HG02970 (cell line): ENCODE measurements around the gene ZNF552.
A peak's percentile ranks its signal among the peaks of the same experiment; 100 is the strongest.
"Not testable (repeated sequence)": the region's sequence is repeated elsewhere in the genome, so short reads cannot be mapped to it uniquely, and the experiment has no call there.

Experiments
- ATAC-seq: cut with Tn5 transposase; IDR thresholded peaks from one replicate; pipeline ENCODE4 v1.9.1; 2021; ENCODE audit warnings: mild to moderate bottlenecking, moderate library complexity, moderate number of reproducible peaks; ENCODE audit not compliant: unreplicated experiment, low FRiP score

Gene ZNF552

DNA sequence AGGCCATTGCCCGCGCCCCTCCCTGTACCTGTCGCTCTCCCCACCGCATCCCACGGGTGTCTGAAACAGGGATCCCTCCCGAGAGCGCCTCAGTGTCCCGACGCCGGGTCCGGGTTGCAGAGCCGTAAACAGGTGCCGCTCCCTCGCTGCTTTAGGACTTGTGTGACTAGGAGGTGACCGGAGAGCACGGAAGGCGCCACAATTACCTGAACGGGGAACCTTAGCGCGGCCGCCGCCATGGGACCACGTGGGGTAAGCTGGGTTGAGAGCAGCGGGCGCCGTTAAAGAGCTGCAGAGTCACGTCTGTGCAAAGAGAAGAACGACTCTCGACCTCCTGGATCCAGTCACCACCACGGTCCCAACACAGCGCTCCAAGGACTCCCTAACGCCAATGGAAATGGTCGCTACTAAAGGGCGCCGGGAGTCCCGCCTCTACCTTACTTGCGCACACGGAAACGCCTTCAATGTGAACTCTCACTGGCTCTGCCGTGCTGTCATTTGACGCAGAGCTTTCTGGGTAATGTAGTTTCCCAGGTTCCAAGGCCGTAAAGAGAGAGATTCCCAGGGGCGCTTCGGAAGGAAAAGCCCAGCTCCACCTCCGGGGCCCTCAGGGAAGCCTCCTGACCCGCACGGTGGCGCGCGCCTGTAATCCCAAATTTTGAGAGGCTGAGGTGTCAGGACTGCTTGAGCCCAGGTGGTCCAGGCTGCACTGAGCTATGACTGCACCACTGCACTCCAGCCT is at the start of gene ZNF552:
Gene ZNF552 (minus strand): TSS at position 409 of the 742 bp plus-strand sequence. CDS start 170 bp downstream, at position 239.
- ATAC-seq: no peak

DNA sequence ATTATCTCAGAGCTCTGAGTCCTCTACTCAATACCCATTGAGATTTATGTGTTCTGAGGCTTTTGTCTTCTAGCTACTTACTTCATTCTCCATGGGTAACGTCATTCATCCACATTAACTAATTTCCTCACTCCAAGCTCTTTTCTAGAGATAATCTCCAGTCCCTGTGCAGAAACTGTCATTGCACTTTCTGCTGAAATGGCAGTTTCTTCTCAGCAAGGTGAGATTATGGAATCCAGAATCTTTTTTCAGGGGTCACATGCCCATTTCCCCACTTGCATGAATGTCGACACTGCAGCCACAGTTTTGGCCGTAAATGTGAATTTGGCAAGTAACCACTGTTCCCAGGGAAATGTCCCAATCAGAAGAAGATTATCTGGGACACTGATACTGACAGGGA is 47.6 kb upstream of the ZNF552 start:
- ATAC-seq: not testable (repeated sequence)

GRCh38 chr19:57854117-57854516 is 39.4 kb upstream of the ZNF552 start:
- not testable (repeated sequence) for ATAC-seq

- ATAC-seq: not testable (repeated sequence)
These were observed 37.3 kb upstream of the ZNF552 start for GRCh38 chr19:57851812-57852603.

- ATAC-seq: no peak
These were observed 35.9 kb upstream of the ZNF552 start for GRCh38 chr19:57850553-57851017.

DNA sequence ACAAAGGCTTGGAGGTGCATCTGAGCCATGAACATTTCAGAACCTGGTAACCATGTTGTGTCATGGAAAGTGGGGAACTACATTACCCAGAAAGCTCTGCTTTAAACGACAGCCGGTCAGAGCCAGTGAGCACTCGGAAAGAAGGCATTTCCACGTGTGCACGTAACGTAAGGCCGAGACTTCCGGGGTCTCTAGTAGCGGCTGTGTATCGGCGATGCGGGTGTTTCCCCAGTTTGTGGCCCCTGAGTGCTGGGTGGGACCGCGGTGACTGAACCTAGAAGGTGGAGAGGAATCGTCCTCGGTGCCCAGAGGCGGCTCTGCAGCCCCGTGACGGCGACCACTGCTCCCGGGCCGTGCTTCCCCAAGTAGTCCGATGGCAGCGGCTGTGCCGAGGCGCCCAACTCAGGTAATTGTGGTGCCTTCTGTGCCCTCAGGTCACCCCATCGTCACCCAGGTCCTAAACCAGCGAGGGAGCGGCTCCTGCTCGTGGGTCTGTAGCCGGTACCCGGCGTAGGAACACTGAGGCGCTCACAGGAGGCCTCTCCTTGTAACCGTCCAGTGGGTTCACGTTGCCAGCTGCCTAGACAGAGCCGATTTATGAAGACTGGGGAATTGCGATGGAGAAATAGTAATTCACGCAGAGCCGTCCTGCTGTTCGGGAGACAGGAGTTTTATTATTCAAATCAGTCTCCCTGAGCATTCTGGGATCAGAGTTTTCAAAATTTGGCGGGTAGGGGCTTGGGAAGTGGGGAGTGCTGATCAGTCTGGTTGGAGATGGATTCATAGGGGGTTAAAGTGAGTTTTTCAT is 35.2 kb upstream of the ZNF552 start, which contains the start of gene ZNF587:
Gene ZNF587 (plus strand): TSS at position 194 of the 808 bp plus-strand sequence. CDS start 180 bp downstream, at position 374.
- peak; percentile 92 for ATAC-seq

DNA sequence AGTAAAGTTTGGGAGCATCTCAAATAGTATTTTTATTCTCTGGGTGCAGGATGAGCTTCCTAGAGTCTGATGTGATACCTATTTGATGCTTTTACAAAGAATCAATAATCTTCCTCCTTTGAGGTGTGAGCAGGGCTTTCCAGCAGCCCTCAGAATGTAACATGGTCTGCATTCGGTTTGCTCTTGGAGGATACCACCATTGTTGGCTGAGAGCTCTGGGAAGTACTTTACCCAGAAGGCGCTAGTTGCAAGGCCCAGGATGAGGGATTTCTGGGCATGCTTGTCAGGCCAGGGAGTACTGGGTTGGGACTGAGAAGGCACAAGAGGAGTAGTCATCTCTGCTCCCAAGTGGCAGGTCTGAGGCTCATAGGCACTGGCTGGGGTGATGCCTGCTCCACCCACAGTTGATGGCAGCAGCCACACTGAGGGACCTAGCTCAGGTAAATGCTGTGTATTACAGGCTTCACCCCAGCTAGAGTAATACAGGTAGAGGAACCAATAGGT is 34.5 kb upstream of the ZNF552 start:
- peak; percentile 40 for ATAC-seq

GRCh38 chr19:57847164-57847563 is 32.5 kb upstream of the ZNF552 start:
- ATAC-seq: not testable (repeated sequence)

DNA sequence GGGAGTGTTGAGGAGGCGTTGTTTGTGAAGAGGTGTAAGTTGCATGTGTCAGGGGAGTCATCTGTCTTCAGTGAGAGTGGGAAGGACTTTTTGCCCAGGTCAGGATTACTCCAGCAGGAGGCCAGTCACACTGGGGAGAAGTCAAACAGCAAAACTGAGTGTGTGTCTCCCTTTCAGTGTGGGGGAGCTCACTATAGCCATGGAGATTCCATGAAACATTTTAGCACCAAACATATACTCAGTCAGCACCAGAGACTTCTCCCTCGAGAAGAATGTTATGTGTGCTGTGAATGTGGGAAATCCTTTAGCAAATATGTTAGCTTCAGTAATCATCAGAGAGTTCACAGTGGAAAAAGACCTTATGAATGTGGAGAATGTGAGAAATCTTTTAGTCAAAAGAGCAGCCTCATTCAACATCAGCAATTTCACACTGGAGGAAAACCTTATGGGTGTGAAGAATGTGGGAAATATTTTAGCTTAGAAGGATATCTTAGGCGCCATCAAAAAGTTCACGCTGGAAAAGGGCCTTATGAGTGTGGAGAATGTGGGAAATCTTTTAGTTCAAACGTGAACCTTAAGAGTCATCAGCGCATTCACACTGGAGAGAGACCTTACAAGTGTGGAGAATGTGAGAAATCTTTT is 26.5 kb upstream of the ZNF552 start:
- ATAC-seq: no peak

GRCh38 chr19:57838622-57839191 is 24.0 kb upstream of the ZNF552 start:
- ATAC-seq: not testable (repeated sequence)

GRCh38 chr19:57836991-57837390 is 22.3 kb upstream of the ZNF552 start:
- not testable (repeated sequence) for ATAC-seq

DNA sequence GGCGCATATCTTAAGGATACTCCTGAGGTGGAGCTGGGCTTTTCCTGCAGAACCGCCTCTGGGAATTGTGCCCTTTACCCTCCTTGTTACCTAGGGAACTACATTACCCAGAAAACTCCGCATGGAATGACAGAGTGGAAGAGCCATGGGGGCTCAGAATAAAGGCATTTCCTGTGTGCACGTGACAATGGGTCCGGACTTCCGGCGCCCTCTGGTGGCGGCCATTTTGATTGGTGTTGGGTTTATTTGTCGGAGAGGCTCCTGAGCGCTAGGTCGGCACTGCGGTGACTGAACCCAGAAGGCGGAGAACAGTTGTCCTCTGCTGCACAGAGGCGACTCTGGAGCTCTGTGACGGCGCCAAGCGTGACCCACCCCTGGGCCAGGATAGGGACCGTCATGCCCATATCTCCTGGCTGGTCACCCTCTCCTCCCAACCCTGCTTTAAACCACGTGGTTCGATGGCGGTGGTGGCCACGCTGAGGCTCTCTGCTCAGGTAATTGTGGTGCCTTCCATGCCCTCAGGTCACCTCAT is 15.4 kb upstream of the ZNF552 start, which contains the start of gene ZNF587B:
Gene ZNF587B (plus strand): TSS at position 229 of the 532 bp plus-strand sequence. CDS start 230 bp downstream, at position 459.
- ATAC-seq: no peak

DNA sequence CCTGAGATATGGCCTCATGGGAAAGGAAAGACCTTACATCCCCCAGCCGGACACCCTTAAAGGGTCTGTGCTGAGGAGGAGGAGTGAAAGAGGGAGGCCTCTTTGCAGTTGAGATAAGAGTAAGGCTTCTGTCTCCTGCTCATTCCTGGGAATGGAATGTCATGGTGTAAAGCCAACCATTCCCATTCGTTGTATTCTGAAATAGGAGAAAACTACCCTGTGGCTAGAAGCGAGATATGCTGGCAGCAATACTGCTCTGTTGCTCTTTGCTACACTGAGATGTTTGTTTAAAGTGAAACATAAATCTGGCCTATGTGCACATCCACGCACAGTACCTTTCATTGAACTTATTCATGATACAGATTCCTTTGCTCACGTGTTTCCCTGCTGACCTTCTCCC is 14.6 kb upstream of the ZNF552 start:
- no peak for ATAC-seq

DNA sequence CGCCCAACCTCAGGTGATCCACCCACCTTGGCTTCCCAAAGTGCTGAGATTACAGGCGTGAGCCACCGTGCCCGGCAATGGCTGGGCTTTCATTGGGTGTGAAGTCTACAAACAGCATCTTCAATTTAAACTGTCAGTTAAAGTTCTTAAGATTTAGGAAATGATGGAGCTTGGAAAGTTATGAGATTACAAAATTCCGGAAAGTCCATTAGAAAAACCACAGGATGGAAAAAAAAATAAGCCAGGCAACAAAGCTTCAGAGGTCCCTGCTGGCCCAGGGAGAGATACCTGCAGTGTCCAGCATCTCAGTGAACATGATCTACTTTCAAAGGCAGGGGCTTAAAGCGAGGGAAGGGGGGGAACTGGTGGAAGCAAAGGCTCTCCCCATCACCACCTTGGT is 10.8 kb upstream of the ZNF552 start:
- ATAC-seq: no peak

DNA sequence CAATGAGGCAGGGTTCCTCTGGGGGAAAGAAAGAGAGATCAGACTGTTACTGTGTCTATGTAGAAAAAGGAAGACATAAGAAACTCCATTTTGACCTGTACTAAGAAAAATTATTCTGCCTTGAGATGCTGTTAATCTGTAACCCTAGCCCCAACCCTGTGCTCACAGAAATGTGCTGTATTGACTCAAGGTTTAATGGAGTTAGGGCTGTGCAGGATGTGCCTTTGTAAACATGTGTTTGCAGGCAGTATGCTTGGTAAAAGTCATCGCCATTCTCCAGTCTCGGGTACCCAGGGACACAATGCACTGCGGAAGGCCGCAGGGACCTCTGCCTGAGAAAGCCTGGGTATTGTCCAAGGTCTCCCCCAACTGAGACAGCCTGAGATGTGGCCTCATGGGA is 8.9 kb upstream of the ZNF552 start:
- not testable (repeated sequence) for ATAC-seq

- ATAC-seq: not testable (repeated sequence)
These were observed 8.4 kb upstream of the ZNF552 start for GRCh38 chr19:57823155-57823554.

DNA sequence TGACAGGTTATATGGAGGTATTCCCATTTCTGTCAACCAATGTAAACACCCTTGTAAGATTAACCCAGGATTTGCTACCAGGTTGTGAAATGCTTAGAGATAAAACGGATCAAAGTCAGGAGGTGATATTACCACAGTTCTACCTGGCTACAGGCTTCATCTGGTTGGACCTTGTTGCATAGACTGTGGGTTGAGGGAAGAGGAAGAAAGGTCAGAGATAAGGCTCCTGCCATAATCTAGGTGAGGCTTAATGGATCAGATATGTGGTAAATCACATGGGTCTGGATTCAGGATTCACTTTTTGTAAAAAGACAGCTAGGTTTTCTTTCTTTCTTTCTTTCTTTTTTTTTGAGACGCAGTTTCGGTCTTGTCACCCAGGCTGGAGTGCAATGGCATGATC is 6.8 kb upstream of the ZNF552 start:
- ATAC-seq: not testable (repeated sequence)

DNA sequence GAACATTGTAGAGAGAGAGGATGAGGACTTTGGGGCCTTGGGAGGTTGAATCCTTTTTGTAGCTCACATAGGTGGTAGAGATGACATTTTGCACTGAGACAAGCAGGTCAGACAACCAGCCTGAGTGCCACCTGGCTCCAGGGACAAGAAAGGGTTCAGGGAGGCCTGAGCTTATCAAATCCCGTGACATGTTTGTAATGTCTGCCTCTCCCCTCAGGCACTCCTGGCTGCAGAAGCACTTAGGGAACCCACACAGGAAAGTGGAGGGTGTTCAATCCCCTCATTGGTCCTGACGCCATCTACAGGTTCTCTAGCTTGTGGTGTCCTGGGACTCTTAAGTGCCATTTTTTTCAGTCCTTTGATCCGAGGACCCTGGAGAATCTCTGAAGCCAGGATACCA is 6.4 kb upstream of the ZNF552 start:
- not testable (repeated sequence) for ATAC-seq

DNA sequence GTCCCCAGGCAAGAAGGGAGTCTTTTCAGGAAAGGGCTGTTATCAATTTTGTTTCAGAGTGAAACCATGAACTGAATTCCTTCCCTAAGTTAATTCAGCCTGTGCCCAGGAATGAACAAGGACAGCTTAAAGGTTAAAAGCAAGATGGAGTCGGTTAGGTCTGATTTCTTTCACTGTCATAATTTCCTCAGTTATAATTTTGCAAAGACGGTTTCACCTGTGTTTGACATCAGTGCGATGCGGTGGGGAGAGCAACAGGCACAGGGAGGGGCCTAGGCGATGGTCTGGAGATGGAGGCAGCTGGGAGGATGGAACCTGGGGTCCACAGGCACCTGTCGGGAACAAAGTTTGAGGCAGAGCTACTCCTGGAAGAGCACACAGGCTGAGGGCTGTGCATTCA is 5.9 kb upstream of the ZNF552 start:
- no peak for ATAC-seq
